GM23338 (cell line): Measurements from ENCODE around the gene ADGRL3. TPM values are rescaled to one million over a fixed set of nuclear protein-coding genes. Genes with fewer than 3 reads are reported as not detected.

Experiments used
- ATAC-seq: fragments of 200-7000 bp; cut with Tn5 transposase; 3 replicates; pipeline ENCODE4 v1.9.1; 2020
- DNase-seq: peaks from one replicate; pipeline ENCODE4 v3.0.0-alpha.2; 2015; ENCODE audit warnings: low spot score
- H2AFZ ChIP-seq: fragments of 200-600 bp; sonication (generic); 2 replicates; pipeline ENCODE4 v1.8.0; 2016; ENCODE audit warnings: antibody characterized with exemption, mild to moderate bottlenecking, moderate library complexity
- H3F3A ChIP-seq: fragments of 200-600 bp; sonication (generic); replicated peaks from 2 replicates; pipeline ENCODE4 v1.8.0; 2017; ENCODE audit warnings: antibody characterized with exemption, mixed run types, low read depth
- H3K27ac ChIP-seq: fragments of 200-600 bp; sonication (generic); 2 replicates; pipeline ENCODE4 v1.6.1; 2016; ENCODE audit warnings: low read depth
- H3K27me3 ChIP-seq: fragments of 200-600 bp; sonication (generic); 2 replicates; pipeline ENCODE4 v1.8.0; 2016; ENCODE audit warnings: mild to moderate bottlenecking, mixed run types, moderate library complexity; ENCODE audit not compliant: insufficient read depth
- H3K36me3 ChIP-seq: fragments of 200-600 bp; sonication (generic); 2 replicates; pipeline ENCODE4 v1.8.0; 2016; ENCODE audit warnings: mild to moderate bottlenecking; ENCODE audit not compliant: insufficient read depth
- H3K4me1 ChIP-seq: fragments of 200-600 bp; sonication (generic); 2 replicates; pipeline ENCODE4 v1.8.0; 2016; ENCODE audit warnings: mild to moderate bottlenecking, moderate library complexity; ENCODE audit not compliant: insufficient read depth
- H3K4me2 ChIP-seq: fragments of 200-600 bp; sonication (generic); 2 replicates; pipeline ENCODE4 v1.7.1; 2017; ENCODE audit warnings: mixed run types
- H3K4me3 ChIP-seq: fragments of 200-600 bp; sonication (generic); 2 replicates; pipeline ENCODE4 v1.6.1; 2016; ENCODE audit warnings: mixed run types
- H3K79me2 ChIP-seq: fragments of 200-600 bp; sonication (generic); replicated peaks from 2 replicates; pipeline ENCODE4 v1.8.0; 2017; ENCODE audit warnings: mild to moderate bottlenecking; ENCODE audit not compliant: insufficient read depth
- H3K9me2 ChIP-seq: fragments of 200-600 bp; sonication (generic); 2 replicates; pipeline ENCODE4 v1.8.0; 2017; ENCODE audit not compliant: insufficient read depth
- H4K20me1 ChIP-seq: fragments of 200-600 bp; sonication (generic); replicated peaks from 2 replicates; pipeline ENCODE4 v1.8.0; 2017; ENCODE audit warnings: mild to moderate bottlenecking; ENCODE audit not compliant: insufficient read depth
- H3K27ac Mint-ChIP-seq: 2 replicates; pipeline ENCODE4 v1.8.0; 2020; ENCODE audit warnings: inconsistent platforms, mild to moderate bottlenecking, moderate library complexity, mixed read lengths
- H3K27me3 Mint-ChIP-seq: 3 replicates; pipeline ENCODE4 v1.8.0; 2022; ENCODE audit warnings: low read depth, mild to moderate bottlenecking, moderate library complexity, mixed read lengths, inconsistent platforms; ENCODE audit not compliant: insufficient read depth, poor library complexity
- H3K36me3 Mint-ChIP-seq: 3 replicates; pipeline ENCODE4 v1.8.0; 2021; ENCODE audit warnings: low read depth, mild to moderate bottlenecking, inconsistent platforms, moderate library complexity, mixed read lengths
- H3K4me1 Mint-ChIP-seq: 3 replicates; pipeline ENCODE4 v1.8.0; 2020; ENCODE audit warnings: mild to moderate bottlenecking, inconsistent platforms, mixed read lengths
- H3K4me3 Mint-ChIP-seq: 3 replicates; pipeline ENCODE4 v1.8.0; 2021; ENCODE audit warnings: moderate library complexity, mild to moderate bottlenecking, inconsistent platforms, mixed read lengths
- H3K9me3 Mint-ChIP-seq: 3 replicates; pipeline ENCODE4 v1.8.0; 2020; ENCODE audit warnings: moderate library complexity, mild to moderate bottlenecking, inconsistent platforms, mixed read lengths
- EZH2 ChIP-seq: fragments of 200-600 bp; sonication (generic); IDR thresholded peaks from one replicate; pipeline ENCODE4 v1.8.0; 2017; ENCODE audit warnings: antibody characterized with exemption, mild to moderate bottlenecking, low read depth; ENCODE audit not compliant: unreplicated experiment
- EZH2phosphoT487 ChIP-seq: fragments of 200-600 bp; sonication (generic); IDR thresholded peaks from one replicate; pipeline ENCODE4 v1.8.1; 2018; ENCODE audit warnings: antibody characterized with exemption; ENCODE audit not compliant: unreplicated experiment
- JUNB ChIP-seq: IDR thresholded peaks from one replicate; pipeline ENCODE4 v1.6.1; 2016; ENCODE audit warnings: antibody characterized with exemption; ENCODE audit not compliant: unreplicated experiment
- NANOG ChIP-seq: IDR thresholded peaks from 2 replicates; pipeline ENCODE4 v1.6.1; 2016; ENCODE audit warnings: antibody characterized with exemption, borderline replicate concordance
- REST ChIP-seq: IDR thresholded peaks from one replicate; pipeline ENCODE4 v1.6.1; 2018; ENCODE audit warnings: antibody characterized with exemption; ENCODE audit not compliant: unreplicated experiment
- ZNF331 ChIP-seq: fragments of 250-450 bp; sonication (Bioruptor Pico); IDR thresholded peaks from 2 replicates; pipeline ENCODE4 v1.5.0; 2020; ENCODE audit warnings: low read depth, mild to moderate bottlenecking, moderate library complexity
- ZNF462 ChIP-seq: fragments of 250-450 bp; sonication (Bioruptor Pico); IDR thresholded peaks from 2 replicates; pipeline ENCODE4 v1.5.0; 2020; ENCODE audit warnings: mild to moderate bottlenecking, moderate library complexity
- polyA plus RNA-seq: library from polyadenylated mRNA; unstranded; fragments of >200 nt; fragmentation: Nextera tagmentation; extraction: Ambion mirVana; gene quantifications from 2 replicates; pipeline ENCODE4 v1.2.1, GENCODE V29; 2016
- total RNA-seq: library from RNA; depleted of rRNA; stranded (reverse); fragments of >200 nt; shearing (Covaris generic); gene quantifications from 2 replicates; pipeline ENCODE4 v1.2.3, GENCODE V29; 2014

Gene ADGRL3
- total and polyA plus RNA-seq, 2 experiments from 2014 or later = 9.7 to 16.5 TPM

GRCh38 chr4:61919561-61919960 lies 719.4 kb downstream of the ADGRL3 start (continued):
- TF ChIP-seq ZNF462 (CRISPR knock-in tag) (no peak), ZNF331 (no peak), EZH2phosphoT487 (no peak), JUNB (no peak), EZH2 (no peak), REST (no peak)

GRCh38 chr4:61921920-61922319 lies 721.8 kb downstream of the ADGRL3 start:
- no peak for ATAC-seq
- Mint-ChIP-seq H3K36me3 (peaks cover 5% of the 10 kb centered on the region; the same call in 1 of the 3 replicates), H3K9me3 (no peaks in the 10 kb centered on the region), H3K4me1 (peaks cover 20% of the 10 kb centered on the region), H3K27me3 (no peaks in the 10 kb centered on the region), H3K27ac (no peak overlapping the region), H3K4me3 (no peak overlapping the region)
- H3K27me3 ChIP-seq = no peaks in the 10 kb centered on the region
- H3K36me3 ChIP-seq = no peaks in the 10 kb centered on the region
- H3F3A ChIP-seq = no peaks in the 10 kb centered on the region
- no peaks in the 10 kb centered on the region; the same call in 1 of the 2 replicates for H3K9me2 ChIP-seq
- H3K27ac ChIP-seq = no peak overlapping the region
- no peak overlapping the region for H3K4me2 ChIP-seq
- peaks cover 21% of the 10 kb centered on the region for H3K4me1 ChIP-seq
- DNase-seq = no peak
- H3K79me2 ChIP-seq = no peaks in the 10 kb centered on the region
- H3K4me3 ChIP-seq = no peak overlapping the region
- H4K20me1 ChIP-seq = no peaks in the 10 kb centered on the region
- H2AFZ ChIP-seq = no peak overlapping the region
- TF ChIP-seq ZNF462 (CRISPR knock-in tag) (no peak), NANOG (no peak)
